ENCODE measurements around the gene SCUBE3.

- TF ChIP-seq PATZ1 (CRISPR knock-in tag; IDR thresholded peaks at IDR 0.05; ENCODE audit: borderline replicate concordance) (no peak), RARB (CRISPR knock-in tag; IDR thresholded peaks at IDR 0.05) (no peak), ISL1 (CRISPR knock-in tag; IDR thresholded peaks at IDR 0.05) (no peak), CREB5 (CRISPR knock-in tag; IDR thresholded peaks at IDR 0.05; ENCODE audit: low read depth) (no peak), ZC3H10 (CRISPR knock-in tag; IDR thresholded peaks at IDR 0.05) (no peak), ZNF565 (CRISPR knock-in tag; conservative IDR thresholded peaks at IDR 0.05; ENCODE audit: low read depth) (no peak), ARNTL (CRISPR knock-in tag; IDR thresholded peaks at IDR 0.05; ENCODE audit: borderline replicate concordance, low read depth) (no peak), TCF4 (CRISPR knock-in tag; IDR thresholded peaks at IDR 0.05; ENCODE audit: borderline replicate concordance) (no peak), POU6F1 (CRISPR knock-in tag; IDR thresholded peaks at IDR 0.05; ENCODE audit: borderline replicate concordance, low read depth) (no peak), CSDC2 (CRISPR knock-in tag; IDR thresholded peaks at IDR 0.05) (no peak)
Measured at GRCh38 chr6:35240838-35241801, 27.4 kb downstream of the SCUBE3 start.

All from SK-N-SH treated with all-trans-retinoic acid at 6 μM for 48 hours (cell line).